HG03139 (cell line): Measurements from ENCODE around the gene ZBTB9.

Source experiments
- ATAC-seq: cut with Tn5 transposase; IDR thresholded peaks from one replicate; pipeline ENCODE4 v1.9.1; 2021; ENCODE audit not compliant: unreplicated experiment

Gene ZBTB9

GRCh38 chr6:33433001-33433543, 21.3 kb upstream of the ZBTB9 start:
- no peak for ATAC-seq

GRCh38 chr6:33433544-33434191, 20.7 kb upstream of the ZBTB9 start:
- no peak for ATAC-seq

- no peak for ATAC-seq
Observed at GRCh38 chr6:33434961-33435360, 19.4 kb upstream of the ZBTB9 start.

GRCh38 chr6:33437666-33438065, 16.7 kb upstream of the ZBTB9 start:
- ATAC-seq = no peak

GRCh38 chr6:33438978-33439594, 15.3 kb upstream of the ZBTB9 start:
- no peak for ATAC-seq

GRCh38 chr6:33439956-33440648, 14.3 kb upstream of the ZBTB9 start:
- no peak for ATAC-seq

- no peak for ATAC-seq
Observed at GRCh38 chr6:33440649-33441309, 13.6 kb upstream of the ZBTB9 start.

GRCh38 chr6:33441457-33441856, 12.9 kb upstream of the ZBTB9 start:
- no peak for ATAC-seq

GRCh38 chr6:33442283-33442682, 12.1 kb upstream of the ZBTB9 start:
- ATAC-seq = no peak

GRCh38 chr6:33443025-33443424, 11.4 kb upstream of the ZBTB9 start:
- ATAC-seq = no peak

GRCh38 chr6:33443619-33444504, 10.5 kb upstream of the ZBTB9 start:
- ATAC-seq = no peak

GRCh38 chr6:33445119-33445603, 9.2 kb upstream of the ZBTB9 start:
- ATAC-seq = no peak

- ATAC-seq = no peak
Observed at GRCh38 chr6:33446356-33446755, 8.0 kb upstream of the ZBTB9 start.

- no peak for ATAC-seq
Observed at GRCh38 chr6:33450434-33450833, 3.9 kb upstream of the ZBTB9 start.

GRCh38 chr6:33451606-33452005, 2.8 kb upstream of the ZBTB9 start:
- no peak for ATAC-seq

- no peak for ATAC-seq
Observed at GRCh38 chr6:33452496-33452895, 1.9 kb upstream of the ZBTB9 start.

- ATAC-seq = no peak
Observed at GRCh38 chr6:33453393-33454008, 875 bp upstream of the ZBTB9 start.

GRCh38 chr6:33455051-33455450, 675 bp downstream of the ZBTB9 start:
- ATAC-seq = no peak

GRCh38 chr6:33456156-33456555, 1.8 kb downstream of the ZBTB9 start:
- no peak for ATAC-seq

- no peak for ATAC-seq
Observed at GRCh38 chr6:33458676-33459075, 4.3 kb downstream of the ZBTB9 start.
